WTC11 (cell line): Measurements from ENCODE around the gene STK32C. TPM values are rescaled to one million over a fixed set of nuclear protein-coding genes. Genes with fewer than 3 reads are reported as not detected.

Experiments
- ATAC-seq: fragments of 200-7000 bp; cut with Tn5 transposase; 2 replicates; pipeline ENCODE4 v1.10.0; 2021; ENCODE audit warnings: mild to moderate bottlenecking, moderate library complexity
- CTCF ChIA-PET: fragments of 300-600 bp; sonication (Branson Sonifier 250); formaldehyde crosslinking; loops from one replicate; lab custom pipeline; 2021; ENCODE audit warnings: antibody characterized with exemption; lab: Charles Lee
- POLR2A ChIA-PET: fragments of 350-600 bp; sonication (Branson Sonifier 250); formaldehyde crosslinking; loops from one replicate; lab custom pipeline; 2021; ENCODE audit warnings: antibody characterized with exemption; lab: Charles Lee
- DNase-seq: peaks from one replicate; pipeline ENCODE4 v3.0.0; 2021; ENCODE audit warnings: low spot score
- H3K27ac Mint-ChIP-seq: 2 replicates; pipeline ENCODE4 v1.8.0; 2021; ENCODE audit warnings: mixed read lengths
- H3K27me3 Mint-ChIP-seq: 2 replicates; pipeline ENCODE4 v1.8.0; 2021; ENCODE audit warnings: low read depth, mild to moderate bottlenecking, moderate library complexity, mixed read lengths
- H3K36me3 Mint-ChIP-seq: 2 replicates; pipeline ENCODE4 v1.8.0; 2021; ENCODE audit warnings: mixed read lengths
- H3K4me1 Mint-ChIP-seq: 2 replicates; pipeline ENCODE4 v1.8.0; 2022; ENCODE audit warnings: mixed read lengths
- H3K4me3 Mint-ChIP-seq: 2 replicates; pipeline ENCODE4 v1.8.0; 2021; ENCODE audit warnings: mild to moderate bottlenecking, moderate library complexity, mixed read lengths
- H3K9me3 Mint-ChIP-seq: 2 replicates; pipeline ENCODE4 v1.8.0; 2021; ENCODE audit warnings: mixed read lengths
- ATF2 ChIP-seq: sonication (generic); formaldehyde crosslinking; IDR thresholded peaks from 2 replicates; pipeline ENCODE4 v1.8.1; 2022; ENCODE audit warnings: low read depth, missing genetic modification reagents, borderline replicate concordance
- ATF3 ChIP-seq: sonication (generic); formaldehyde crosslinking; conservative IDR thresholded peaks from 2 replicates; pipeline ENCODE4 v1.8.1; 2022; ENCODE audit warnings: mild to moderate bottlenecking, missing genetic modification reagents
- ATF6 ChIP-seq: sonication (generic); formaldehyde crosslinking; IDR thresholded peaks from 2 replicates; pipeline ENCODE4 v1.8.1; 2023; ENCODE audit warnings: mild to moderate bottlenecking, missing genetic modification reagents
- FOXK1 ChIP-seq: sonication (generic); formaldehyde crosslinking; IDR thresholded peaks from 2 replicates; pipeline ENCODE4 v1.8.0; 2022; ENCODE audit warnings: mild to moderate bottlenecking, moderate library complexity, missing genetic modification reagents
- FOXP1 ChIP-seq: sonication (generic); formaldehyde crosslinking; IDR thresholded peaks from 2 replicates; pipeline ENCODE4 v1.8.0; 2022; ENCODE audit warnings: missing genetic modification reagents, mild to moderate bottlenecking, moderate library complexity, borderline replicate concordance
- FOXP4 ChIP-seq: sonication (generic); formaldehyde crosslinking; IDR thresholded peaks from 2 replicates; pipeline ENCODE4 v1.8.0; 2022; ENCODE audit warnings: mild to moderate bottlenecking, missing genetic modification reagents
- GRHL2 ChIP-seq: fragments of 250-450 bp; sonication (Bioruptor Pico); IDR thresholded peaks from 2 replicates; pipeline ENCODE4 v1.8.0; 2022; ENCODE audit warnings: mild to moderate bottlenecking, moderate library complexity; ENCODE audit not compliant: insufficient replicate concordance, severe bottlenecking
- IRF1 ChIP-seq: sonication (generic); formaldehyde crosslinking; IDR thresholded peaks from 2 replicates; pipeline ENCODE4 v1.8.0; 2023; ENCODE audit warnings: missing genetic modification reagents
- IRF2 ChIP-seq: sonication (generic); formaldehyde crosslinking; IDR thresholded peaks from 2 replicates; pipeline ENCODE4 v1.8.0; 2022; ENCODE audit warnings: low read depth, missing genetic modification reagents, borderline replicate concordance
- MLX ChIP-seq: sonication (generic); formaldehyde crosslinking; IDR thresholded peaks from 2 replicates; pipeline ENCODE4 v1.8.1; 2023; ENCODE audit warnings: mild to moderate bottlenecking, missing genetic modification reagents, moderate library complexity
- MYBL2 ChIP-seq: sonication (generic); formaldehyde crosslinking; IDR thresholded peaks from 2 replicates; pipeline ENCODE4 v1.8.1; 2023; ENCODE audit warnings: mild to moderate bottlenecking, moderate library complexity, missing genetic modification reagents
- NR1H2 ChIP-seq: sonication (generic); formaldehyde crosslinking; IDR thresholded peaks from 2 replicates; pipeline ENCODE4 v1.9.0; 2021; ENCODE audit warnings: mild to moderate bottlenecking, moderate library complexity, missing genetic modification reagents
- PREB ChIP-seq: sonication (generic); formaldehyde crosslinking; IDR thresholded peaks from 2 replicates; pipeline ENCODE4 v1.8.1; 2022; ENCODE audit warnings: mild to moderate bottlenecking, missing genetic modification reagents, moderate library complexity, borderline replicate concordance
- RELA ChIP-seq: sonication (generic); formaldehyde crosslinking; IDR thresholded peaks from 2 replicates; pipeline ENCODE4 v1.8.1; 2022; ENCODE audit warnings: missing genetic modification reagents, mild to moderate bottlenecking, borderline replicate concordance
- TP53 ChIP-seq: sonication (generic); formaldehyde crosslinking; IDR thresholded peaks from 2 replicates; pipeline ENCODE4 v1.8.1; 2023; ENCODE audit warnings: mild to moderate bottlenecking, missing genetic modification reagents
- ZMAT4 ChIP-seq: fragments of 250-450 bp; sonication (Bioruptor Pico); IDR thresholded peaks from 2 replicates; pipeline ENCODE4 v1.9.0; 2021; ENCODE audit warnings: mild to moderate bottlenecking
- ZNF532 ChIP-seq: fragments of 250-450 bp; sonication (Bioruptor Pico); IDR thresholded peaks from 2 replicates; pipeline ENCODE4 v1.9.0; 2021; ENCODE audit warnings: mild to moderate bottlenecking, borderline replicate concordance
- total RNA-seq: library from RNA; stranded (reverse); gene quantifications from 3 replicates; pipeline ENCODE4 v1.2.3, GENCODE V29; 2021

Gene STK32C
- total RNA-seq, 1 experiment from 2014 or later, result 20.7 TPM

GRCh38 chr10:132356621-132357195 is 49.0 kb upstream of the STK32C start:
- TF ChIP-seq ATF2 (CRISPR knock-in tag) (no peak), FOXP1 (no peak), FOXP4 (CRISPR knock-in tag) (no peak), PREB (CRISPR knock-in tag) (no peak), ATF3 (CRISPR knock-in tag) (no peak), MLX (CRISPR knock-in tag) (no peak), RELA (no peak), MYBL2 (CRISPR knock-in tag) (no peak), IRF2 (CRISPR knock-in tag) (no peak), TP53 (CRISPR knock-in tag) (no peak), GRHL2 (no peak), FOXK1 (CRISPR knock-in tag) (no peak), NR1H2 (CRISPR knock-in tag) (no peak)
- TF ChIP-seq, all 79 proteins: peak for 0
- no peak for ATAC-seq
- DNase-seq, result no peak
- ChIA-PET CTCF (interaction anchor here (1.0 kb wide), 1 partner anchor 127 kb away, joined by 4 read pairs; no protein-coding TSS in a partner anchor), POLR2A (no interaction called here)
- no peaks in the 10 kb centered on the region for H3K36me3 Mint-ChIP-seq
- no peaks in the 10 kb centered on the region for H3K27me3 Mint-ChIP-seq
- no peak overlapping the region for H3K27ac Mint-ChIP-seq
- no peaks in the 10 kb centered on the region for H3K9me3 Mint-ChIP-seq
- H3K4me1 Mint-ChIP-seq, result no peaks in the 10 kb centered on the region
- H3K4me3 Mint-ChIP-seq, result no peak overlapping the region

- ATAC-seq (no peak), DNase-seq (no peak)
- POLR2A ChIA-PET, result no interaction called here
- Mint-ChIP-seq H3K4me3 (no peak overlapping the region), H3K9me3 (no peaks in the 10 kb centered on the region), H3K27ac (no peak overlapping the region), H3K27me3 (peaks cover 7% of the 10 kb centered on the region), H3K36me3 (no peaks in the 10 kb centered on the region), H3K4me1 (no peaks in the 10 kb centered on the region)
- TF ChIP-seq ZMAT4 (CRISPR knock-in tag), result no peak
- TF ChIP-seq ZNF532 (CRISPR knock-in tag), result no peak
- no peak for TF ChIP-seq ATF6 (CRISPR knock-in tag)
- TF ChIP-seq IRF1 (CRISPR knock-in tag), result no peak
- CTCF ChIA-PET, result interaction anchor here (0.7 to 1.8 kb wide), 4 partner anchors 22 to 133 kb away, joined by 3 to 6 read pairs (median 4); no protein-coding TSS in a partner anchor
These were observed 48.0 kb upstream of the STK32C start for GRCh38 chr10:132355754-132356153.
